ENCODE results near the gene CHCHD10. TPM values are rescaled to one million over a fixed set of nuclear protein-coding genes. Genes with fewer than 3 reads are reported as not detected.
"Not testable (repeated sequence)": the region's sequence is repeated elsewhere in the genome, so short reads cannot be mapped to it uniquely, and the experiment has no call there.

CHCHD10 gene
- polyA plus RNA-seq, 1 experiment: 22.1 TPM

- Histone ChIP-seq H3K27me3 (ENCODE audit: control insufficient read depth, insufficient read depth, low read length) (no peaks in the 10 kb centered on the region), H3K4me3 (ENCODE audit: low read depth, low read length) (no peak overlapping the region), H3K36me3 (ENCODE audit: control insufficient read depth, insufficient read depth, low read length) (peaks cover 20% of the 10 kb centered on the region)
- TF ChIP-seq CTCF (IDR thresholded peaks at IDR 0.05; ENCODE audit: insufficient read depth, low read depth, low read length): no peak
- ChIA-PET POLR2A (no interaction called here), CTCF (interaction anchor here (1.3 kb wide), 1 partner anchor 25 kb away, joined by 5 read pairs; no protein-coding TSS in a partner anchor)
- DNase-seq (ENCODE audit: low read depth): no peak
These were observed 23.8 kb downstream of the CHCHD10 start for GRCh38 chr22:23744001-23744400.

- Histone ChIP-seq H3K36me3 (ENCODE audit: control insufficient read depth, insufficient read depth, low read length) (peaks cover 20% of the 10 kb centered on the region), H3K27me3 (ENCODE audit: control insufficient read depth, insufficient read depth, low read length) (no peaks in the 10 kb centered on the region), H3K4me3 (ENCODE audit: low read depth, low read length) (no peak overlapping the region)
- ChIA-PET POLR2A (no interaction called here), CTCF (no interaction called here)
- TF ChIP-seq CTCF (IDR thresholded peaks at IDR 0.05; ENCODE audit: insufficient read depth, low read depth, low read length): no peak
- no peak for DNase-seq (ENCODE audit: low read depth)
These were observed 24.5 kb downstream of the CHCHD10 start for GRCh38 chr22:23743303-23743705.

GRCh38 chr22:23742505-23743264 lies 25.1 kb downstream of the CHCHD10 start:
- ChIA-PET POLR2A (no interaction called here), CTCF (no interaction called here)
- no peak for DNase-seq (ENCODE audit: low read depth)
- TF ChIP-seq CTCF (IDR thresholded peaks at IDR 0.05; ENCODE audit: insufficient read depth, low read depth, low read length): no peak
- Histone ChIP-seq H3K4me3 (ENCODE audit: low read depth, low read length) (no peak overlapping the region), H3K36me3 (ENCODE audit: control insufficient read depth, insufficient read depth, low read length) (peaks cover 20% of the 10 kb centered on the region), H3K27me3 (ENCODE audit: control insufficient read depth, insufficient read depth, low read length) (no peaks in the 10 kb centered on the region)

GRCh38 chr22:23737696-23738095 lies 30.1 kb downstream of the CHCHD10 start:
- POLR2A ChIA-PET: no interaction called here
- H3K36me3 ChIP-seq (ENCODE audit: control insufficient read depth, insufficient read depth, low read length): peaks cover 5% of the 10 kb centered on the region

GRCh38 chr22:23728108-23728507 lies 39.7 kb downstream of the CHCHD10 start:
- H3K36me3 ChIP-seq (ENCODE audit: control insufficient read depth, insufficient read depth, low read length); CTCF ChIA-PET; H3K27me3 ChIP-seq (ENCODE audit: control insufficient read depth, insufficient read depth, low read length); H3K4me3 ChIP-seq (ENCODE audit: low read depth, low read length); POLR2A ChIA-PET; DNase-seq (ENCODE audit: low read depth): not testable (repeated sequence)

More at GRCh38 chr22:23737696-23738095, 30.1 kb downstream of the CHCHD10 start:
- H3K4me3 ChIP-seq (ENCODE audit: low read depth, low read length): no peak overlapping the region
- H3K27me3 ChIP-seq (ENCODE audit: control insufficient read depth, insufficient read depth, low read length): no peaks in the 10 kb centered on the region
- CTCF ChIA-PET: interaction anchor here (1.5 to 1.6 kb wide), 2 partner anchors 27 to 112 kb away, joined by 3 to 4 read pairs; no protein-coding TSS in a partner anchor
- no peak for TF ChIP-seq CTCF (IDR thresholded peaks at IDR 0.05; ENCODE audit: insufficient read depth, low read depth, low read length)
- DNase-seq (ENCODE audit: low read depth): no peak

- H3K4me3 ChIP-seq (ENCODE audit: low read depth, low read length): no peak overlapping the region
- H3K27me3 ChIP-seq (ENCODE audit: control insufficient read depth, insufficient read depth, low read length): no peaks in the 10 kb centered on the region
- no peak for DNase-seq (ENCODE audit: low read depth)
- H3K36me3 ChIP-seq (ENCODE audit: control insufficient read depth, insufficient read depth, low read length): no peaks in the 10 kb centered on the region
- ChIA-PET CTCF (no interaction called here), POLR2A (interaction anchor here (0.5 kb wide), 1 partner anchor 10 kb away, joined by 3 read pairs; no protein-coding TSS in a partner anchor)
- TF ChIP-seq CTCF (IDR thresholded peaks at IDR 0.05; ENCODE audit: insufficient read depth, low read depth, low read length): no peak
These were observed 45.0 kb downstream of the CHCHD10 start for GRCh38 chr22:23722724-23723123.
